Lower leg skin (tissue), 3 donors: Measurements from ENCODE around the gene CHD3.

ENCODE experiments used
- POLR2A ChIP-seq, 2 donors: fragments of 450-650 bp; IDR thresholded peaks; one replicate each; pipeline ENCODE4 v1.6.1; 2016 to 2017; ENCODE audit warnings: antibody characterized with exemption in 2 of 2, mild to moderate bottlenecking in 1 of 2, moderate library complexity in 1 of 2
- TF ChIP-seq, protein P1 (sequence below), 3 donors: fragments of 450-650 bp; IDR thresholded peaks; one replicate each; pipeline ENCODE4 v1.5.1; 2016; ENCODE audit warnings: antibody characterized with exemption in 3 of 3, mild to moderate bottlenecking in 3 of 3, moderate library complexity in 2 of 3

DNA sequence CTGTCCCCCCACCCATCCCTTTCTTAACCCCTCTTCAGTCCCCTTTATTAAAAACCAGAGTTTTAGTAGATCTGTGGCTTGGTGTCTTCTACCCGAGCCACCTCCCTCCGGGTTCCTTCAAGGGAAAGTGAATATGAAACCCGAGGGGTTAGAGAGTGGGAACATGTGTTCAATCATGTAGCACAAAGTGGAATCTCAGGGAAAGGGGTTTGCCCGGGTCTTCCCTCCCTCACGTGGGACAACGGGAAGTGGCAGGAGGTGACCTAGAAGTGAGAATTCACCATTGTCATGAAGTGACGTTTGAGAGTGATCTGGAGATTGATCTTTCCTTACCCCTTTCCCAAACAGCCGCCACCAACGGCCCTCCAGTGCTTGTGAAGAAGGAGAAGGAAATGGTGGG is 22.5 kb downstream of the CHD3 start:
- TF ChIP-seq, protein P1, sequence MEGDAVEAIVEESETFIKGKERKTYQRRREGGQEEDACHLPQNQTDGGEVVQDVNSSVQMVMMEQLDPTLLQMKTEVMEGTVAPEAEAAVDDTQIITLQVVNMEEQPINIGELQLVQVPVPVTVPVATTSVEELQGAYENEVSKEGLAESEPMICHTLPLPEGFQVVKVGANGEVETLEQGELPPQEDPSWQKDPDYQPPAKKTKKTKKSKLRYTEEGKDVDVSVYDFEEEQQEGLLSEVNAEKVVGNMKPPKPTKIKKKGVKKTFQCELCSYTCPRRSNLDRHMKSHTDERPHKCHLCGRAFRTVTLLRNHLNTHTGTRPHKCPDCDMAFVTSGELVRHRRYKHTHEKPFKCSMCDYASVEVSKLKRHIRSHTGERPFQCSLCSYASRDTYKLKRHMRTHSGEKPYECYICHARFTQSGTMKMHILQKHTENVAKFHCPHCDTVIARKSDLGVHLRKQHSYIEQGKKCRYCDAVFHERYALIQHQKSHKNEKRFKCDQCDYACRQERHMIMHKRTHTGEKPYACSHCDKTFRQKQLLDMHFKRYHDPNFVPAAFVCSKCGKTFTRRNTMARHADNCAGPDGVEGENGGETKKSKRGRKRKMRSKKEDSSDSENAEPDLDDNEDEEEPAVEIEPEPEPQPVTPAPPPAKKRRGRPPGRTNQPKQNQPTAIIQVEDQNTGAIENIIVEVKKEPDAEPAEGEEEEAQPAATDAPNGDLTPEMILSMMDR (IDR thresholded peaks at IDR 0.05), result no peak
- no peak for TF ChIP-seq POLR2A (IDR thresholded peaks at IDR 0.05)
